BLaER1 treated with 17β-estradiol and CSF1 and Interleukin-3, amounts not matched to agents 10 nM and 100 nM (cell line): ENCODE data around the gene SIX5.
A peak's percentile ranks its signal among the peaks of the same experiment; 100 is the strongest.

Experiments used
- H3K27ac ChIP-seq, 11 experiments: shearing (Covaris generic); formaldehyde crosslinking; 2 replicates each; pipeline ENCODE4 v1.8.1; 2022
- H3K27me3 ChIP-seq, 11 experiments: shearing (Covaris generic); formaldehyde crosslinking; 2 replicates each; pipeline ENCODE4 v1.8.1; 2022
- H3K36me3 ChIP-seq, 11 experiments: shearing (Covaris generic); formaldehyde crosslinking; 2 replicates each; pipeline ENCODE4 v1.8.1; 2022
- H3K4me1 ChIP-seq, 10 experiments: shearing (Covaris generic); formaldehyde crosslinking; 2 replicates each; pipeline ENCODE4 v1.8.1; 2022
- H3K4me2 ChIP-seq, 11 experiments: shearing (Covaris generic); formaldehyde crosslinking; 2 replicates each; pipeline ENCODE4 v1.8.1; 2022
- H3K4me3 ChIP-seq, 10 experiments: shearing (Covaris generic); formaldehyde crosslinking; 2 replicates each; pipeline ENCODE4 v1.8.1; 2022
- H3K9ac ChIP-seq, 11 experiments: shearing (Covaris generic); formaldehyde crosslinking; 2 replicates each; pipeline ENCODE4 v1.8.1; 2022
- H3K9me3 ChIP-seq, 11 experiments: shearing (Covaris generic); formaldehyde crosslinking; replicated peaks in 1 of 11; 2 replicates each; pipeline ENCODE4 v1.8.1; 2022
- H4K20me1 ChIP-seq, 11 experiments: shearing (Covaris generic); formaldehyde crosslinking; 2 replicates each; pipeline ENCODE4 v1.8.1; 2022
- Cebpa-rat ChIP-seq, 11 experiments: shearing (Covaris generic); IDR thresholded peaks; 2 replicates each; pipeline ENCODE4 v1.8.1; 2022

The SIX5 gene

GRCh38 chr19:45767881-45768654, 984 bp downstream of the SIX5 start:
- Histone ChIP-seq H3K27ac (peak overlapping the region in 10 of 11 experiments; percentile 65 to 82 (median 74); a peak in 19 of 22 replicates), H3K4me3 (peak overlapping the region; percentile 69 to 83 (median 76)), H3K9ac (peak overlapping the region; percentile 66 to 85 (median 77)), H3K4me1 (peaks cover 14 to 74% (median 62%) of the 10 kb centered on the region in 10 experiments), H3K27me3 (peaks cover 14 to 44% (median 20%) of the 10 kb centered on the region in 11 experiments), H3K9me3 (no peaks in the 10 kb centered on the region), H3K36me3 (peaks cover 0 to 11% (median 0%) of the 10 kb centered on the region in 11 experiments; a peak in 2 of 22 replicates), H4K20me1 (peaks cover 22 to 64% (median 24%) of the 10 kb centered on the region in 11 experiments; a peak in 21 of 22 replicates), H3K4me2 (peak overlapping the region; percentile 87 to 100 (median 99))
- TF ChIP-seq Cebpa-rat (IDR thresholded peaks at IDR 0.05) = no peak

DNA sequence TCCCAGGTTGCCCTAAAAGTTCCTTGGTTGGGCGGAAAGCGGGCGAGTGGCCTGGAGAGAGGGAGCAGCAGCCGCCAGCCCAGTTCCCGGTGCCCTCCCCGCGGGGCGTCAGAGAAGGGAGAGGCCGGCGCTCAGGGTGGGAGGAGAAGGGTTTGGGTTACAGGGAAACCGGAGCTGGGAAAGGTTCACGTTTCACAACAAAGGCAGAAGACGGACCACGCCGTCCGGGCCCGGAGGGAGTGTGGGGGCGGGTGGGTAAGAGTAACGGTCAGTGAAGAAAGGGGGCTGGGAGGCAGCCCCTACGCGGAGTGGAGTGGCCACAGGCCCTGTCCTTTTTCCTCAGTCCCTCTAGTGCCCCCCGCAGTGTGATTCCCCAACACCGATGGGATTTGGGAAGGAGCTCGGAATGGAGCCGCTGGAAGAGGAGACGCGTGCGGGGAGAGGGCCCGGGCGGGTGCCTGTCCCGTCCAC, 1.6 kb downstream of the SIX5 start:
- TF ChIP-seq Cebpa-rat (IDR thresholded peaks at IDR 0.05) = no peak
- Histone ChIP-seq H4K20me1 (peaks cover 16 to 57% (median 18%) of the 10 kb centered on the region in 11 experiments; a peak in 21 of 22 replicates), H3K4me3 (peak overlapping the region; percentile 69 to 83 (median 76)), H3K9me3 (no peaks in the 10 kb centered on the region), H3K4me1 (peaks cover 9 to 74% (median 62%) of the 10 kb centered on the region in 10 experiments), H3K36me3 (peaks cover 0 to 5% (median 0%) of the 10 kb centered on the region in 11 experiments; a peak in 2 of 22 replicates), H3K9ac (peak overlapping the region in 7 of 11 experiments; percentile 76 to 85 (median 81); a peak in 12 of 22 replicates), H3K4me2 (peak overlapping the region; percentile 87 to 100 (median 99)), H3K27ac (no peak overlapping the region), H3K27me3 (peaks cover 14 to 38% (median 20%) of the 10 kb centered on the region in 11 experiments)

DNA sequence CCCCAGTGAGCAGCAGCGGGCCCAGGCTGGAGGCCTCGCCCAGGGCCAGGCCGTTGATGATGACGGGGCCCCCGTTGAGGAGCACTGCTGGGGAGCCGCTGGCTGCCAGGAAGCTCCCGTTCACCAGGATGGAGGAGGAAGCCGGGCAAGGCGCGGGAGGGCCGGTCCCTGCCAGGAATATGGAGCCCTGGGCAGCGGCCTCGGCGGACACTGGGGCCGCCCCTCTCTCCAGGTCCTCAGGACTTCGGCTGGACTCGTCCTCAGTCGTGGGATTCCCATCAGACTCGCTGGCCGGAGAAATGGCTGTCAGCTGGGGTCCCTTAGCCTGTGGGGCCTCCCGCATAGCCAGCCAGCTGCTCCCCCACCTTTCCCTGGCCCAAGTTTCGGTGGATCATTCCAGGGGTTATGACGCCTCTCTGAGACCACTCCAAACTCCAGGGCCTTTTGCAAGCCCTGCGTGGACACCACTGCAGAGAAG, 2.1 kb downstream of the SIX5 start:
- Histone ChIP-seq H3K36me3 (peaks cover 0 to 5% (median 0%) of the 10 kb centered on the region in 11 experiments; a peak in 2 of 22 replicates), H3K9me3 (no peaks in the 10 kb centered on the region), H3K27me3 (peaks cover 14 to 33% (median 20%) of the 10 kb centered on the region in 11 experiments), H3K4me2 (peak overlapping the region in 9 of 11 experiments; percentile 5 to 100 (median 99); a peak in 12 of 22 replicates), H3K4me1 (peaks cover 9 to 74% (median 62%) of the 10 kb centered on the region in 10 experiments), H3K27ac (no peak overlapping the region), H3K9ac (0 out of 22 replicates have a peak overlapping the region, but pooled peaks of 1 of the 11 experiments have one; percentile 85), H3K4me3 (no peak overlapping the region), H4K20me1 (peaks cover 12 to 52% (median 13%) of the 10 kb centered on the region in 11 experiments; a peak in 21 of 22 replicates)
- no peak for TF ChIP-seq Cebpa-rat (IDR thresholded peaks at IDR 0.05)

DNA sequence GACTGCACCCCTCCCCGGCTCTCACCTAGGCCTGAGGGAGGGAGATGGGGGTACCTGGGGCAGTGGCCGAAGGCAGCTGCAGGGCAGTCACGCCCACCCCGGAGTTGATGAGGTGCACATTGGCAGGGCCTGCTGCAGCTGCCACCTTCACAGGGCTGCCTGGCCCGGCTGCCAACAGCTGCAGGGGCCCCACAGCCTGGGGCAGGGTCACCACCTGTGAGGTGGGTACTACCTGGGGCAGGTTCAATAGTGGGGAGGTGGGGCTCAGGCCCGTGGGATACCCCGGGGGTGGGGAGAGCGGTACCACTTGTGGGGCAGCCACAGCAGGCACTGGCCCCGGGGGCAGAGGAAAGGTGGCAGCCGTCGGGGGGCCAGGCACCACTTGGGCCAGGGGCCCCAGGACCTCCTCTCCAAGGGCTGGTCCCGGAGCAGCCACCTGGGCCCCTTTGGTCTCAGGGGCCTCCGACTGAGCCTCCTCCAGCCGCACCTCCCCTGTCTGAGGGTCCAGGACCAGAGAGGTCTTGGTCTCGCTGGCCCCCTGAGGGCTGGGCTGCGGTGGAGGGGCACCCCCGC, 2.7 kb downstream of the SIX5 start:
- Histone ChIP-seq H4K20me1 (peaks cover 6 to 47% (median 7%) of the 10 kb centered on the region in 11 experiments; a peak in 20 of 22 replicates), H3K4me3 (no peak overlapping the region), H3K4me2 (peak overlapping the region in 5 of 11 experiments; percentile 87 to 100 (median 99); a peak in 4 of 22 replicates), H3K4me1 (peaks cover 9 to 74% (median 61%) of the 10 kb centered on the region in 10 experiments), H3K27me3 (peaks cover 14 to 27% (median 20%) of the 10 kb centered on the region in 11 experiments), H3K9ac (no peak overlapping the region), H3K9me3 (no peaks in the 10 kb centered on the region), H3K36me3 (peaks cover 0 to 4% (median 0%) of the 10 kb centered on the region in 11 experiments; a peak in 2 of 22 replicates), H3K27ac (no peak overlapping the region)
- TF ChIP-seq Cebpa-rat (IDR thresholded peaks at IDR 0.05) = no peak

- Histone ChIP-seq H3K4me3 (no peak overlapping the region), H4K20me1 (peaks cover under 1 to 41% (median 4%) of the 10 kb centered on the region in 11 experiments; a peak in 16 of 22 replicates), H3K9me3 (no peaks in the 10 kb centered on the region), H3K27me3 (peaks cover 14 to 22% (median 19%) of the 10 kb centered on the region in 11 experiments), H3K27ac (no peak overlapping the region), H3K9ac (no peak overlapping the region), H3K4me2 (no peak overlapping the region), H3K4me1 (peaks cover 9 to 68% (median 55%) of the 10 kb centered on the region in 10 experiments), H3K36me3 (no peaks in the 10 kb centered on the region)
- no peak for TF ChIP-seq Cebpa-rat (IDR thresholded peaks at IDR 0.05)
Measured at GRCh38 chr19:45765702-45766295, 3.3 kb downstream of the SIX5 start.

- Histone ChIP-seq H3K4me1 (peaks cover 9 to 64% (median 53%) of the 10 kb centered on the region in 10 experiments), H3K36me3 (no peaks in the 10 kb centered on the region), H3K27me3 (peaks cover 14 to 21% (median 19%) of the 10 kb centered on the region in 11 experiments), H3K9me3 (no peaks in the 10 kb centered on the region), H3K4me3 (no peak overlapping the region), H3K4me2 (peak overlapping the region in 2 of 11 experiments; percentile 1 to 9; a peak in 4 of 22 replicates), H3K27ac (no peak overlapping the region), H3K9ac (no peak overlapping the region), H4K20me1 (peaks cover 0 to 38% (median 4%) of the 10 kb centered on the region in 11 experiments; a peak in 8 of 22 replicates)
- no peak for TF ChIP-seq Cebpa-rat (IDR thresholded peaks at IDR 0.05)
Measured at GRCh38 chr19:45764945-45765701, 3.9 kb downstream of the SIX5 start.

GRCh38 chr19:45764475-45764874, 4.6 kb downstream of the SIX5 start:
- no peaks in the 10 kb centered on the region for H3K9me3 ChIP-seq
- TF ChIP-seq Cebpa-rat (IDR thresholded peaks at IDR 0.05) = no peak
- H3K36me3 ChIP-seq = no peaks in the 10 kb centered on the region
- peaks cover 9 to 59% (median 47%) of the 10 kb centered on the region in 10 experiments for H3K4me1 ChIP-seq
- H3K27ac ChIP-seq = no peak overlapping the region
- no peak overlapping the region for H3K9ac ChIP-seq
- H4K20me1 ChIP-seq = peaks cover 0 to 38% (median 0%) of the 10 kb centered on the region in 11 experiments; a peak in 5 of 22 replicates
- peaks cover 14 to 21% (median 19%) of the 10 kb centered on the region in 11 experiments for H3K27me3 ChIP-seq
- peak overlapping the region in 6 of 11 experiments; percentile 14 to 66 (median 41); a peak in 7 of 22 replicates for H3K4me2 ChIP-seq
- no peak overlapping the region for H3K4me3 ChIP-seq
